Neural cell (in vitro differentiated cells): ENCODE data around the gene PCYT1B. TPM values are rescaled to one million over a fixed set of nuclear protein-coding genes. Genes with fewer than 3 reads are reported as not detected.
A peak's percentile ranks its signal among the peaks of the same experiment; 100 is the strongest.

ENCODE experiments used
- H2AFZ ChIP-seq: fragments of 200-600, 300-800 bp; sonication (generic), shearing (Covaris generic); 2 replicates; pipeline ENCODE4 v1.6.0; 2014; ENCODE audit warnings: low read depth, mild to moderate bottlenecking, antibody characterized with exemption, low read length, moderate library complexity
- H3F3A ChIP-seq: fragments of 200-600 bp; shearing (Covaris generic); 2 replicates; pipeline ENCODE4 v1.6.1; 2016; ENCODE audit warnings: mild to moderate bottlenecking, moderate library complexity, mixed read lengths, antibody characterized with exemption, low read length; ENCODE audit not compliant: insufficient read depth, poor library complexity, severe bottlenecking
- H3K27ac ChIP-seq: fragments of 200-600, 300-800 bp; sonication (generic), shearing (Covaris generic); 2 replicates; pipeline ENCODE4 v1.5.1; 2014; ENCODE audit warnings: mild to moderate bottlenecking, low read length, moderate library complexity
- H3K27me3 ChIP-seq: fragments of 300-800, 200-600 bp; sonication (generic), shearing (Covaris generic); 2 replicates; pipeline ENCODE4 v1.6.0; 2014; ENCODE audit warnings: mild to moderate bottlenecking, low read depth, low read length, moderate library complexity; ENCODE audit not compliant: insufficient read depth
- H3K36me3 ChIP-seq: fragments of 300-800, 200-600 bp; sonication (generic), shearing (Covaris generic); 2 replicates; pipeline ENCODE4 v1.5.1; 2014; ENCODE audit warnings: mild to moderate bottlenecking, antibody characterized with exemption, low read length, moderate library complexity; ENCODE audit not compliant: insufficient read depth
- H3K4me2 ChIP-seq: fragments of 300-800, 200-600 bp; sonication (generic), shearing (Covaris generic); 2 replicates; pipeline ENCODE4 v1.6.0; 2014; ENCODE audit warnings: mild to moderate bottlenecking, low read length
- H3K4me3 ChIP-seq: fragments of 300-800, 200-600 bp; sonication (generic), shearing (Covaris generic); 2 replicates; pipeline ENCODE4 v1.5.1; 2014; ENCODE audit warnings: mild to moderate bottlenecking, low read length, moderate library complexity
- H3K79me2 ChIP-seq: fragments of 200-600 bp; shearing (Covaris generic); replicated peaks from 2 replicates; pipeline ENCODE4 v1.6.0; 2014; ENCODE audit warnings: mild to moderate bottlenecking, low read length, moderate library complexity; ENCODE audit not compliant: insufficient read depth
- H3K9ac ChIP-seq: fragments of 300-800, 200-600 bp; sonication (generic), shearing (Covaris generic); 2 replicates; pipeline ENCODE4 v1.6.1; 2016; ENCODE audit warnings: mild to moderate bottlenecking, low read length, mixed read lengths
- H3K9me2 ChIP-seq: fragments of 200-600 bp; shearing (Covaris generic); 2 replicates; pipeline ENCODE4 v1.6.1; 2016; ENCODE audit warnings: mild to moderate bottlenecking, low read length, mixed read lengths; ENCODE audit not compliant: insufficient read depth
- H3K9me3 ChIP-seq: fragments of 200-600, 300-800 bp; sonication (generic), shearing (Covaris generic); 2 replicates; pipeline ENCODE4 v1.6.1; 2016; ENCODE audit warnings: mild to moderate bottlenecking, mixed run types, low read length, moderate library complexity, mixed read lengths
- H4K20me1 ChIP-seq: fragments of 200-600 bp; shearing (Covaris generic); 2 replicates; pipeline ENCODE4 v1.6.1; 2016; ENCODE audit warnings: mild to moderate bottlenecking, mixed run types; ENCODE audit not compliant: insufficient read depth
- EP300 ChIP-seq: fragments of 450-650 bp; conservative IDR thresholded peaks from 2 replicates; pipeline ENCODE4 v1.6.1; 2014; ENCODE audit warnings: antibody characterized with exemption, mild to moderate bottlenecking, moderate library complexity; ENCODE audit not compliant: poor library complexity, severe bottlenecking
- EZH2 ChIP-seq: fragments of 200-600, 300-800 bp; shearing (Covaris generic), sonication (generic); IDR thresholded peaks from 2 replicates; pipeline ENCODE4 v1.6.1; 2014; ENCODE audit warnings: antibody characterized with exemption, low read length, borderline replicate concordance, mild to moderate bottlenecking; ENCODE audit not compliant: insufficient read depth, poor library complexity, severe bottlenecking
- MXI1 ChIP-seq: fragments of 450-650 bp; conservative IDR thresholded peaks from 2 replicates; pipeline ENCODE4 v1.6.1; 2014; ENCODE audit warnings: antibody characterized with exemption, mild to moderate bottlenecking; ENCODE audit not compliant: poor library complexity, severe bottlenecking
- POLR2AphosphoS5 ChIP-seq: IDR thresholded peaks from 2 replicates; pipeline ENCODE4 v1.6.1; 2012
- RAD21 ChIP-seq: fragments of 450-650 bp; conservative IDR thresholded peaks from 2 replicates; pipeline ENCODE4 v1.6.1; 2014; ENCODE audit warnings: antibody characterized with exemption, mild to moderate bottlenecking, moderate library complexity
- SMC3 ChIP-seq: fragments of 450-650 bp; conservative IDR thresholded peaks from 2 replicates; pipeline ENCODE4 v1.6.1; 2014; ENCODE audit warnings: antibody characterized with exemption, mild to moderate bottlenecking, moderate library complexity; ENCODE audit not compliant: poor library complexity
- TAF1 ChIP-seq: IDR thresholded peaks from 2 replicates; pipeline ENCODE4 v1.6.1; 2012; ENCODE audit warnings: low read depth
- polyA plus RNA-seq: library from polyadenylated mRNA; depleted of rRNA; stranded (reverse); fragments of >200 nt; gene quantifications from 2 replicates; pipeline ENCODE4 v1.2.3, GENCODE V29; 2014
- TF ChIP-seq, protein P1 (sequence below): fragments of 450-650 bp; IDR thresholded peaks from 2 replicates; pipeline ENCODE4 v1.5.1; 2014; ENCODE audit warnings: antibody characterized with exemption, mild to moderate bottlenecking, moderate library complexity; ENCODE audit not compliant: poor library complexity, severe bottlenecking
- TF ChIP-seq, protein P2 (sequence below): IDR thresholded peaks from 2 replicates; pipeline ENCODE4 v1.6.1; 2012; ENCODE audit warnings: borderline replicate concordance

The PCYT1B gene
- polyA plus RNA-seq, 1 donor from 2014 or later: 10.6 TPM

DNA sequence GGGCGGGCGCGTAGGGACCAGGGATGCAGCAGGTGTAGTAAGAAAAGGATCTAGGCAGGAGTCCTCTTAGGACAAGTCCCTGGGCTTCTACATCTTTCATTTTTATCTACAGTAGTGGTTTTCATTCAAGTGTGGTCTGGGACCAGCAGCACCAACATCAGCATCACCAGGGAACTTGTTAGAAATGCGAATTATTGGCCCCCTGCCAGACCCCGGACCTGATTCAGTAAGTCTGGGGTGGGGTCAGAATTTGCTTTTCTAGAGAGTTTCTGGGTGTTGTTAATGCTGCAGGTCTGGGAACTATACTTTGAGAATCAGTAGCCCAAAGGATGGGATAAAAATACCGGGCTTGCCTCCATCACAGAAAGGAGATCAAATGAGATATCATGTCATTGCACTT is 1.3 kb upstream of the PCYT1B start:
- Histone ChIP-seq H3K27me3 (no peaks in the 10 kb centered on the region), H3K9me2 (no peaks in the 10 kb centered on the region), H4K20me1 (no peaks in the 10 kb centered on the region), H3K79me2 (no peaks in the 10 kb centered on the region), H3K27ac (no peak overlapping the region), H3K4me2 (no peak overlapping the region), H3K4me3 (no peak overlapping the region), H3K9me3 (no peaks in the 10 kb centered on the region), H3F3A (no peaks in the 10 kb centered on the region), H3K36me3 (no peaks in the 10 kb centered on the region), H2AFZ (no peak overlapping the region), H3K9ac (no peak overlapping the region)
- no peak for TF ChIP-seq EZH2
- TF ChIP-seq, protein P1, sequence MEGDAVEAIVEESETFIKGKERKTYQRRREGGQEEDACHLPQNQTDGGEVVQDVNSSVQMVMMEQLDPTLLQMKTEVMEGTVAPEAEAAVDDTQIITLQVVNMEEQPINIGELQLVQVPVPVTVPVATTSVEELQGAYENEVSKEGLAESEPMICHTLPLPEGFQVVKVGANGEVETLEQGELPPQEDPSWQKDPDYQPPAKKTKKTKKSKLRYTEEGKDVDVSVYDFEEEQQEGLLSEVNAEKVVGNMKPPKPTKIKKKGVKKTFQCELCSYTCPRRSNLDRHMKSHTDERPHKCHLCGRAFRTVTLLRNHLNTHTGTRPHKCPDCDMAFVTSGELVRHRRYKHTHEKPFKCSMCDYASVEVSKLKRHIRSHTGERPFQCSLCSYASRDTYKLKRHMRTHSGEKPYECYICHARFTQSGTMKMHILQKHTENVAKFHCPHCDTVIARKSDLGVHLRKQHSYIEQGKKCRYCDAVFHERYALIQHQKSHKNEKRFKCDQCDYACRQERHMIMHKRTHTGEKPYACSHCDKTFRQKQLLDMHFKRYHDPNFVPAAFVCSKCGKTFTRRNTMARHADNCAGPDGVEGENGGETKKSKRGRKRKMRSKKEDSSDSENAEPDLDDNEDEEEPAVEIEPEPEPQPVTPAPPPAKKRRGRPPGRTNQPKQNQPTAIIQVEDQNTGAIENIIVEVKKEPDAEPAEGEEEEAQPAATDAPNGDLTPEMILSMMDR: no peak

DNA sequence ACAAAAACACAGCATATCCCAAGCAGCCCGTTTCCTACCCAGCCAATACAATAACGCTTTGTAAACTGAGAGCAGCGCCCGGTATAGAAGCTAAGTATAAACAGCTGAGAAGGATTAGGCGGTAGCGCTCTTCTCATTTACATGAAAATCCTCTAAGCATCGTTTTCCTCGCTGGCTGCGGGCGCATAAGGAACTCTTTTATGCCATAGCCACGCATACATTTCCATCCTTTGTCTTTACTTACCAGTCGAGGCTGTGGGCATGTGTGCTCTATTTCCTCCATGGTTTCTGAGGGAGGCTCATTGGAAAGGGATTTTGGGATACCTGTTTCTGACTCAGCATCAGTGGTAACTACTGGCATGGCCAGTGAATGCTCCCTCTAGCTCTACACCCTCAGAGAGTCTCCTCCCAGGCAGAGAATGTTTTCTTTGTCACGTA is 383 bp downstream of the PCYT1B start:
- Histone ChIP-seq H3F3A (no peaks in the 10 kb centered on the region), H3K36me3 (no peaks in the 10 kb centered on the region), H3K4me3 (peak overlapping the region; percentile 62), H3K4me2 (peak overlapping the region; percentile 35), H4K20me1 (no peaks in the 10 kb centered on the region), H3K9me2 (no peaks in the 10 kb centered on the region), H3K9ac (peak overlapping the region; percentile 56), H3K9me3 (no peaks in the 10 kb centered on the region), H3K27me3 (no peaks in the 10 kb centered on the region), H2AFZ (peak overlapping the region; percentile 27), H3K27ac (peak overlapping the region; percentile 51), H3K79me2 (no peaks in the 10 kb centered on the region)
- TF ChIP-seq SMC3 (no peak), TAF1 (no peak), EP300 (no peak), POLR2AphosphoS5 (no peak), RAD21 (no peak), MXI1 (no peak), EZH2 (no peak)
- TF ChIP-seq, protein P1: no peak
- TF ChIP-seq, protein P2, sequence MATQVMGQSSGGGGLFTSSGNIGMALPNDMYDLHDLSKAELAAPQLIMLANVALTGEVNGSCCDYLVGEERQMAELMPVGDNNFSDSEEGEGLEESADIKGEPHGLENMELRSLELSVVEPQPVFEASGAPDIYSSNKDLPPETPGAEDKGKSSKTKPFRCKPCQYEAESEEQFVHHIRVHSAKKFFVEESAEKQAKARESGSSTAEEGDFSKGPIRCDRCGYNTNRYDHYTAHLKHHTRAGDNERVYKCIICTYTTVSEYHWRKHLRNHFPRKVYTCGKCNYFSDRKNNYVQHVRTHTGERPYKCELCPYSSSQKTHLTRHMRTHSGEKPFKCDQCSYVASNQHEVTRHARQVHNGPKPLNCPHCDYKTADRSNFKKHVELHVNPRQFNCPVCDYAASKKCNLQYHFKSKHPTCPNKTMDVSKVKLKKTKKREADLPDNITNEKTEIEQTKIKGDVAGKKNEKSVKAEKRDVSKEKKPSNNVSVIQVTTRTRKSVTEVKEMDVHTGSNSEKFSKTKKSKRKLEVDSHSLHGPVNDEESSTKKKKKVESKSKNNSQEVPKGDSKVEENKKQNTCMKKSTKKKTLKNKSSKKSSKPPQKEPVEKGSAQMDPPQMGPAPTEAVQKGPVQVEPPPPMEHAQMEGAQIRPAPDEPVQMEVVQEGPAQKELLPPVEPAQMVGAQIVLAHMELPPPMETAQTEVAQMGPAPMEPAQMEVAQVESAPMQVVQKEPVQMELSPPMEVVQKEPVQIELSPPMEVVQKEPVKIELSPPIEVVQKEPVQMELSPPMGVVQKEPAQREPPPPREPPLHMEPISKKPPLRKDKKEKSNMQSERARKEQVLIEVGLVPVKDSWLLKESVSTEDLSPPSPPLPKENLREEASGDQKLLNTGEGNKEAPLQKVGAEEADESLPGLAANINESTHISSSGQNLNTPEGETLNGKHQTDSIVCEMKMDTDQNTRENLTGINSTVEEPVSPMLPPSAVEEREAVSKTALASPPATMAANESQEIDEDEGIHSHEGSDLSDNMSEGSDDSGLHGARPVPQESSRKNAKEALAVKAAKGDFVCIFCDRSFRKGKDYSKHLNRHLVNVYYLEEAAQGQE: no peak
